ENCODE measurements around the gene GPR153. TPM values are rescaled to one million over a fixed set of nuclear protein-coding genes. Genes with fewer than 3 reads are reported as not detected.
"Not testable (repeated sequence)": the region's sequence is repeated elsewhere in the genome, so short reads cannot be mapped to it uniquely, and the experiment has no call there.

GPR153 gene
- total and polyA plus RNA-seq, 8 donors = 0.19 to 5.1 (median 0.93) TPM

GRCh38 chr1:6223617-6224016 lies 37.3 kb downstream of the GPR153 start:
- no peak for DNase-seq
- intact Hi-C loops (cut with DNase I) = no loop called here
- no peaks in the 10 kb centered on the region for H3K9me3 ChIP-seq
- no peak for TF ChIP-seq CTCF (IDR thresholded peaks at IDR 0.05)
- H3K4me1 ChIP-seq = no peaks in the 10 kb centered on the region
- no peak for ATAC-seq
- no peak overlapping the region for H3K4me3 ChIP-seq
- WGBS, 2 donors = 95 to 99% methylated on average over 13 of the region's 13 CpGs
- no peak overlapping the region for H3K27ac ChIP-seq
- FAIRE-seq = no peak
- no peaks in the 10 kb centered on the region for H3K27me3 ChIP-seq
- H3K36me3 ChIP-seq = peaks cover 0 to 22% (median 7%) of the 10 kb centered on the region in 3 donors

GRCh38 chr1:6222636-6223035 lies 38.3 kb downstream of the GPR153 start:
- ATAC-seq (peak in 1 of 4 donors; percentile 38), FAIRE-seq (no peak), DNase-seq (peak in 1 of 6 donors; percentile 28)
- H3K36me3 ChIP-seq = peaks cover 0 to 22% (median 7%) of the 10 kb centered on the region in 3 donors
- H3K27ac ChIP-seq = no peak overlapping the region
- no peak overlapping the region for H3K4me3 ChIP-seq
- no peaks in the 10 kb centered on the region for H3K27me3 ChIP-seq
- H3K4me1 ChIP-seq = no peaks in the 10 kb centered on the region
- intact Hi-C loops (cut with DNase I) = no loop called here
- no peaks in the 10 kb centered on the region for H3K9me3 ChIP-seq
- 84 to 87% methylated on average over 6 of the region's 6 CpGs for WGBS, 2 donors
- TF ChIP-seq CTCF (IDR thresholded peaks at IDR 0.05) = no peak

DNA sequence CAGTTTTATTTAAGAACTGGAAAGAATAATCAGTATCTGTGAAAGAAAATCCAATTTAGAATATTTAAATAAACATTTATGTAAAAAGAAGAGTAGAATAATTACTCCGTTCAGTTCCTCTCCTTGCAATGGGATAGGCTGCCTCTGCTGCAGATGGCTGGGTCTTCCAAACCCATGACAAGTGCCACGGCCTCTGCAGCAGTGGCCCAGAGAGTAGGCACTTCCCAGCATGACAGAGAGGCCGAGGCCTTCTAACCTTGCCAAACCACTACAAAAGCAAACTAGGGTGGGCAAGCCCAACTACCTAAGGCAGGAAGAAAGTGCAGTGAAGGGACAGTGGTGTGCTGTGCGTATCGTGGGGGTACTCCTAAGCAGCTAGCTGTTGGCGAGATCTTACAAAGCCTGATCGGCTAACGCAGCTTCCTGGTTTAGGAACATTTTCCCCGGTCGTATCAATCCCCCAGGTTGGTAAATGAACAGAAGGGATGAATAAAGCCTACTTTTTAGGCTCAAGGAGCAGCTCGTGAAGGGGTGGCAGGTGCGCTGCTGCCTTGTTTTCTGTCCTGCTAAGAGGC lies 39.6 kb downstream of the GPR153 start:
- 94 to 96% methylated on average over 12 of the region's 12 CpGs for WGBS, 2 donors
- H3K27ac ChIP-seq = no peak overlapping the region
- no peaks in the 10 kb centered on the region for H3K27me3 ChIP-seq
- TF ChIP-seq CTCF (IDR thresholded peaks at IDR 0.05) = no peak
- H3K9me3 ChIP-seq = no peaks in the 10 kb centered on the region
- H3K36me3 ChIP-seq = peaks cover 0 to 22% (median 7%) of the 10 kb centered on the region in 3 donors
- no peak overlapping the region for H3K4me3 ChIP-seq
- ATAC-seq = no peak
- intact Hi-C loops (cut with DNase I) = no loop called here
- FAIRE-seq = no peak
- DNase-seq = peak in 1 of 6 donors; percentile 15
- H3K4me1 ChIP-seq = no peaks in the 10 kb centered on the region

- WGBS, 2 donors = 83 to 87% methylated on average over 8 of the region's 8 CpGs
- H3K27me3 ChIP-seq = no peaks in the 10 kb centered on the region
- H3K4me3 ChIP-seq = no peak overlapping the region
- FAIRE-seq = no peak
- intact Hi-C loops (cut with DNase I) = no loop called here
- H3K27ac ChIP-seq = no peak overlapping the region
- no peaks in the 10 kb centered on the region for H3K9me3 ChIP-seq
- TF ChIP-seq CTCF (IDR thresholded peaks at IDR 0.05) = no peak
- H3K4me1 ChIP-seq = no peaks in the 10 kb centered on the region
- H3K36me3 ChIP-seq = peaks cover 0 to 22% (median 7%) of the 10 kb centered on the region in 3 donors
- peak in 1 of 6 donors; percentile 8 for DNase-seq
- peak in 3 of 4 donors; percentile 8 to 54 (median 25) for ATAC-seq
Observed at GRCh38 chr1:6220236-6220635, 40.7 kb downstream of the GPR153 start.

DNA sequence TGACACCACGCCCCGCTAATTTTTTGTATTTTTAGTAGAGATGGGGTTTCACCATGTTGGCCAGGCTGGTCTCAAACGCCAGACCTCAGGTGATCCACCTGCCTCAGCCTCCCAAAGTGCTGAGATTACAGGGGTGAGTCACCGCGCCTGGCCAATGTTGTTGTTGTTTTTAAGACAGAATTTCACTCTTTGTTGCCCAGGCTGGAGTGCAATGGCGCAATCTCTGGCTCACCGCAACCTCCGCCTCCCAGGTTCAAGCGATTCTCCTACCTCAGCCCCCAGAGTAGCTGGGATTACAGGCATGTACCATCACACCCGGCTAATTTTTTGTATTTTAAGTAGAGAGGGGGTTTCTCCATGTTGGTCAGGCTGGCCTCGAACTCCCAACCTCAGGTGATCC lies 41.3 kb downstream of the GPR153 start:
- intact Hi-C loops (cut with DNase I); FAIRE-seq; H3K9me3 ChIP-seq; H3K4me3 ChIP-seq; ATAC-seq; H3K27ac ChIP-seq; H3K4me1 ChIP-seq; H3K27me3 ChIP-seq: not testable (repeated sequence)
- WGBS, 2 donors = 83 to 86% methylated on average over 11 of the region's 11 CpGs
- peaks cover 0 to 16% (median 7%) of the 10 kb centered on the region in 3 donors for H3K36me3 ChIP-seq
- DNase-seq = peak in 1 of 6 donors; percentile 2
